Measurements from ENCODE around the gene SAPCD2.
"Not testable (repeated sequence)": the region's sequence is repeated elsewhere in the genome, so short reads cannot be mapped to it uniquely, and the experiment has no call there.

The SAPCD2 gene

DNA sequence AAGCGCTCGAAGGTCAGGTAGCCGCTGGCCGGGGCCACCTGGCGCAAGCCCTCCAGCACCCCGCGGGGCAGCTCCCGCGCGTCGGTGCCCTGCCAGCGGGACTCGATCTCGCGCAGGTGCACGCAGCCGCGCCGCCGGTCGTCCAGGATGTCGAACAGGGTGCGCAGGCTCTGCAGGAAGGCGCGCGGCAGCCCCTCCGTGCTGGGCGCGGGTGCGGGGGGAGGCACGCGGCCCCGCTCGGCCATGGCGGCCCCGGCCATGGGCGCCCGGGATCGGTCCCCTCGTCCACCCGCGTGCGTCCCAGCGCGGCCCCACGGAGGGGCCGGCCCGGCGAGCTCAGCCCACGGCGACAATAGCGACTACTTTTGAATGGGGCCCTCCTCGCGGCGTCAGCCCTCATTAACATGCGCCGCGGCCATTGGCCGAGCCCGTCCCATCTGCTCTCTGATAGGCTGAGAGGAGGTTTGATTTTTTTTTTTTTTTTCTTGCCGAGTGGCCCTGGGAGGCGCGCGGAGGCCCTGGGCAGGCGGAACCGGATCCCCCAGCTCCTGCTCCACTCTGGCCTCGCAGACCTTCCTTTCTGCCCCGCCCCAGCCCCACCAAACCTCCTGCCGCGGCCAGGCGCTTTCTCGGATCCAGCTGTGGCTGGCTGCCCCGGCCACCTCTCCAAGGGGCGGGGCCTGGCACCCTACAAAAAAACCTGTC, at the start of gene SAPCD2:
Gene SAPCD2 (minus strand): TSS at position 357 of the 705 bp plus-strand sequence. CDS start 97 bp downstream, at position 260.
- DNase-seq (ENCODE audit: low spot score) = peak; percentile 93

DNA sequence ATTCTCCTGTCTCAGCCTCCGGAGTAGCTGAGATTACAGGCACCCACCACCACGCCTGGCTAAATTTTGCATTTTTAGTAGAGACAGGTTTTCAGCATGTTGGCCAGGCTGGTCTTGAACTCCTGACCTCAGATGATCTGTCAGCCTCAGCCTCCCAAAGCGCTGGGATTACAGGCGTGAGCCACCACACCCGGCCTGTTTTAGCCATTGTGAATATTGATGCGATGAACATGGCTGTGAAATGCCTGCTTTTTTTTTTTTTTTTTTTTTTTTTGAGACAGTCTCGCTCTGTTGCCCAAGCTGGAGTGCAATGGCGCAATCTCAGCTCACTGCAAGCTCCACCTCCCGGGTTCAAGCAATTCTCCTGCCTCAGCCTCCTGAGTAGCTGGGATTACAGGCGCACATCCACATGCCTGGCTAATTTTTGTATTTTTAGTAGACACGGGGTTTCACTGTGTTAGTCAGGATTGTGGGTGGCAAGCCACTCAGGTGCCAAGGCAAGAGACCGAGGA, 47.8 kb upstream of the SAPCD2 start:
- not testable (repeated sequence) for DNase-seq (ENCODE audit: low spot score)

- no peak for DNase-seq (ENCODE audit: low spot score)
These were observed 46.9 kb upstream of the SAPCD2 start for GRCh38 chr9:137117269-137117731.

- DNase-seq (ENCODE audit: low spot score) = no peak
These were observed 46.4 kb upstream of the SAPCD2 start for GRCh38 chr9:137116728-137117127.

- DNase-seq (ENCODE audit: low spot score) = no peak
These were observed 45.7 kb upstream of the SAPCD2 start for GRCh38 chr9:137116027-137116507.

GRCh38 chr9:137115394-137116026, 45.2 kb upstream of the SAPCD2 start:
- no peak for DNase-seq (ENCODE audit: low spot score)

DNA sequence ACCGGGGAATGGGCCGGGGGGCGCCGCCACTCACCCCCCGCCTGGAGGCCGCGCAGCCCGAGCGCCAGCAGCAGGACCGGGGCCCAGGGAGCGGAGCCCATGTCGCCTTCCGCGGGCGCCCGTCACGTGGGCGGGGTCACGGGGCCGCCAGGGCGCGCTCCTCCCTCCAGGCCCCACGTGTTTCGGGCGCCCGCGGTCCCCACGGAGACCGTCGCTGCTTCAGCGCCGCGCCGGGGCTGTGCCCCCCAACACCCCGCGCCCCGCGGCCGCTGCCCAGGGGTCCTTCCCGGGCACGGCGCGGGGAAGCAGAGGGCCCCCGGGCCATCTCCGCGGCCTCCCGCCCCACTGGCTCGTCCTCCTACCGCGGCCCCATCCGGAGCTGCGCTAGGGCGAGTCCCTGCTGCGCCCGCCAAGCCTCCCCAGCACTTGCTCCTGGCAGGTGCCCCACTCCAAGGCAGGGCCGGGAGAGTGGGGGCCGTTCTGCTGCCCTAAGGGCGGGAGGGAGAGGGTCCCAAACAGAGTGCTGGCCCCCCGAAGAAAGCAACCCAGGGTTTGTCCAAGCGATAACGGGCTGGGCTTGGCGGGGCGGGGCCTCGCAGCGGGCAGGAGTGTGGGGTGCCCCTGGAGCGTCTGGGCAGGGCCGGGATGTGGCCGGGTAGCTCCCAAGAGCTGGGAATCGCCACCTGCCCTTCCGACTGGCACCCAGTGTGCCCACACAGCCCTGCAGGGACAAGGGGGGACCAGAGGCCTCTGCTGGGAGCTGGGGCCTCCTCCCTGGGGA, 44.4 kb upstream of the SAPCD2 start, which contains the start of gene DPP7:
Gene DPP7 (minus strand): TSS at position 121 of the 781 bp plus-strand sequence. CDS start 20 bp downstream, at position 101.
- peak; percentile 53 for DNase-seq (ENCODE audit: low spot score)

- DNase-seq (ENCODE audit: low spot score) = peak; percentile 12
These were observed 43.9 kb upstream of the SAPCD2 start for GRCh38 chr9:137114220-137114612.

- DNase-seq (ENCODE audit: low spot score) = no peak
These were observed 43.2 kb upstream of the SAPCD2 start for GRCh38 chr9:137113385-137114159.

DNA sequence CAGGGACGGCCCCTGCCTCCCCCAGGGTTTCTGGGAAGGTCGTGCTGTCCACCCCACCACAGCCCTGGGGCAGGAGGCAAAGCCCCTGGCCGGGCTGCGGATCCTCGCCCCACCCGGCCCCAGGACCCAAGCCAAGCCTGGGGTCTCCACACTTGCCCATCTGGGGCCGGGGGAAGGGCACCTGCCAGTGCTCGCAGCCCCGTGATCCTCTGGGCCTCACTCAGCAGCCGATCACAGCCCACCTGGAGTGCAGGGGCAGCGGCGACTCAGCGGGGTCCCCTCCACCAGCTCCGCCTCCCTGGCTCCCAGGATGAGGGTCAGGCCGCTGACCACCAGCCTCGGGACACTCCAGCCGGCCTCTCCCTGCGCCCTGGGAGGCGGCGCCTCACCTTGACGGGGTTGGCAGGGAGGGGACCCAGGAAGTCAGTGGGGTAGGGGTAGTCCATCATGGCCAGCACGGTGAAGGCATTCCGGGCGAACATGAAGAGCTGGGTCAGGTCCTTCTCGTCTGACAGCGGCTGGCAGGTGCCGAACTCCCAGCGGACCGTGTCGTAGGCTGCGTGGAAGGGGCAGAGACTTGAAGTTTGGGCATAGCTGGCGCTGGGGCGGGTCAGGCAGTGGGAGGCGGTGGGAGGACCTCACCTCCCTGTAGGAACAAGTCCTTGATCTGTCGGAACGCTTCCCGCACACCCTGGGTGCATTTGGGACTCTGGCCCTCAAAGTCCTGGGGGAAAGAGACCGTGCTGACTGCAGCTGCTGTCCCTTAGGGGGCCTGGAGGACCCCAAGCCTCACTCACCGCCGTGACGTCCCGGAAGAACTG, 42.4 kb upstream of the SAPCD2 start:
- no peak for DNase-seq (ENCODE audit: low spot score)

DNA sequence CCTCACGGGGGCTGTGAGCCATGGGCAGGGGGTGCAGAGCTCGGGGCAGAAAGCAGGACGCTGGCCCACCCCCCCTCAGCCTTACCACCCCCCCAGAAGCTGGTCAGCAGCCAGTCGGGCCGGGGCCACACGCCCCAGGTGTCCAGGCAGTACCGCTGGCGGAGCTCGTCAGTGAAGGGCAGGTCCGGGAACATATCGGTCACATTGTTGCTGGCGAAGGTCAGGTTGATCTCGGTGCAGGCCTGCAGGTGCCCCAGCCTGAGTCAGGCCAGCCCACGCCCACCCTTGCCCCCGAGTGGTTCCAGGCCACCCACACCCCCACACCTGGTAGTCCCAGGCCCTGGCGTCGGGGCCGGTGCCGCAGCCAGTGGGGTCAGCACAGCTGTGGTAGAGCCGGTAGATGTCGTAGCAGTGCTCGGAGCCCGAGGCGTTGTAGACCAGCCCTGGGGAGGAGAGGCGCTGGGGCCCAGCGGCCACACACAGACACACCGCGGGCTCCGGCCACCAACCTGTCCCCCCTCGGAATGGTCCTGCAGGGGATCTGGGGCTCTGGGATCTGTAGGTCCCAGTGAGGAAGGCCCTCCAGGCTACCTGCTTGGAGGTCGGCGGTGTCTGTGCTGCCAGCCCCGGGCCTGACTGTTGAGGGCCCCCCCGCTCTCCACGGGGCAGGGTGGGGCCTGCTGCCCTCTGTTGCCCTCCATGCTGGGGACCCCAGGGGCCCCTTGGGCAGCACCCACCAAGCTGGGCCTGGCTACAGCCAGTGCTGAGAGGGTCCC, 41.6 kb upstream of the SAPCD2 start:
- no peak for DNase-seq (ENCODE audit: low spot score)

- DNase-seq (ENCODE audit: low spot score) = no peak
These were observed 40.8 kb upstream of the SAPCD2 start for GRCh38 chr9:137110911-137111787.

DNA sequence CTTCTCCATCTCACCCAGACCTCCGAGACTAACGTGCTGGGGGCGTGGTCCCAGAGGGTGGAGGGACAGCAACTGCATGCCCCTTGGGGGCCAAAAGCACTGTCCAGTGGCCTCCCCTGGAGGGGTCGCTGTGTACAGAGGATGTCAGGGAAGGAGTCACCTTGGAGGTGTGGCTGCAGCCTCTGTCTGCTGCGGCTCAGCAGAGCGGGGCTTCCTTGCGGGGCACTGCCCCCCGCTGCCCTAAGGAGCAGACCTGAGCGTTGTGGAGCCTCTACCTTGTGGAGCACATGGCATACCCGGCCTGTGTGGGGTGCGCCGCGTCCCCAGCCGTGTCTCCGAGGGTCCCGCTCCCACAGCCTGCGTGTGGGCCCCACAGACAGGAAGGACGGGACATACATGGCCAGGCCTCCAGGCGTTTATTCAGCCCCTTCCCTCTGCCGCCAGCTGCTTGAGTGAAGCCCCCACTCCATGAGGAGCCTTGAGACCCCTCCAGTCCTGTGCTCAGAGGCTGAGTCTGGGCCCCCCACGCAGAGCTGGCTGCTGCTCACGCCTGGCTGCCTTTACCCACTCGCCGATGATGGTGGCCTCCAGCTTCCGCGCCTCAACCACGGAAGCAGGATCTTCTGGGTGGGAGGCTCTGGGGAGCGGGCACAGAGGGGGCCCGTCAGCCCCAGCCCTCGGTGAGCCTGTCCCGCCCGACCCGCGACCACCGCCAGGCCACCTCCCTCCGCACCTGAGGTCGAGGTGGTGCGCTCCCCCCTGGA, 40.0 kb upstream of the SAPCD2 start:
- DNase-seq (ENCODE audit: low spot score) = no peak

- no peak for DNase-seq (ENCODE audit: low spot score)
These were observed 39.1 kb upstream of the SAPCD2 start for GRCh38 chr9:137109250-137110146.

GRCh38 chr9:137108608-137109249, 38.4 kb upstream of the SAPCD2 start:
- DNase-seq (ENCODE audit: low spot score) = no peak

GRCh38 chr9:137107982-137108381, 37.6 kb upstream of the SAPCD2 start:
- DNase-seq (ENCODE audit: low spot score) = no peak
